K562 treated with DMSO at 1 percent for 48 hours (cell line): ENCODE measurements around the gene SLC25A26. TPM values are rescaled to one million over a fixed set of nuclear protein-coding genes. Genes with fewer than 3 reads are reported as not detected.

Source experiments
- total RNA-seq: library from RNA; unstranded; fragments of 300-600 nt; gene quantifications from 2 replicates; pipeline ENCODE4 v1.2.3, GENCODE V29; 2022; ENCODE audit warnings: low replicate concordance; ENCODE audit errors: extremely low read depth

Gene SLC25A26
- total RNA-seq, result not detected in 2 replicates

GRCh38 chr3:66220602-66221377, at the start of gene SLC25A26:
TSS of gene SLC25A26 (plus strand) at chr3:66221001. CDS start at chr3:66221095, 94 bp downstream.

Other genes starting within 250 kb of the SLC25A26 start
- gene MAGI1, start 182.1 kb upstream of the SLC25A26 start, total RNA-seq, result not detected in 2 replicates